K562 (cell line): ENCODE measurements around the gene DCXR. TPM values are rescaled to one million over a fixed set of nuclear protein-coding genes. Genes with fewer than 3 reads are reported as not detected.

Experiments used
- ATAC-seq: fragments of 200-7000 bp; cut with Tn5 transposase; 3 replicates; pipeline ENCODE4 v1.9.1; 2020; ENCODE audit warnings: moderate library complexity
- BruUV-seq: library from RNA; stranded (reverse); fragments of 400-500 nt; replicated peaks from 2 replicates; lab custom pipeline; 2021; lab: Mats Ljungman, UMichigan
- CTCF ChIA-PET: fragments of 300-600 bp; formaldehyde crosslinking; extraction: SDS; loops from one replicate; lab custom pipeline; 2021; ENCODE audit warnings: low intra/inter-chr PET ratio; lab: Yijun Ruan, JAX
- POLR2A ChIA-PET: fragments of 300-600, 350-650 bp; sonication (Branson Sonifier 250); formaldehyde crosslinking; extraction: SDS; loops from one replicate; lab custom pipeline; 2021; ENCODE audit warnings: antibody characterized with exemption, inconsistent platforms; lab: Yijun Ruan, JAX
- DNase-seq, 4 experiments: peaks; one replicate each; pipeline versions ENCODE4 v3.0.0 to v3.0.0-alpha.2; 2011 to 2018; ENCODE audit warnings: low spot score in 3 of 4, mixed read lengths in 3 of 4; ENCODE audit errors: extremely low read depth in 1 of 4
- FAIRE-seq: peaks from 2 replicates; lab custom pipeline; 2011; peaks lifted over from hg19 to GRCh38; lab: Jason Lieb, UNC
- H2AFZ ChIP-seq: 2 replicates; pipeline ENCODE4 v1.6.0; 2011; ENCODE audit warnings: low read depth, low read length, control low read depth, inconsistent platforms
- H3K27ac ChIP-seq: fragments of 200-600 bp; 3 replicates; pipeline ENCODE4 v1.8.0; 2011; ENCODE audit warnings: low read depth, mild to moderate bottlenecking, control low read depth, inconsistent platforms, low read length, moderate library complexity, mixed read lengths; ENCODE audit errors: extremely low read depth
- H3K27me3 ChIP-seq, 2 experiments: fragments of 300-600 bp in 1 of 2; 2 replicates in 1 of 2; 3 replicates in 1 of 2; pipeline versions ENCODE4 v1.6.0 to v1.8.0; 2011; ENCODE audit warnings: inconsistent platforms in 2 of 2, low read length in 2 of 2, mild to moderate bottlenecking in 1 of 2, mixed read lengths in 1 of 2, moderate library complexity in 1 of 2; ENCODE audit not compliant: control insufficient read depth in 2 of 2, insufficient read depth in 2 of 2
- H3K36me3 ChIP-seq: fragments of 300-600 bp; 3 replicates; pipeline ENCODE4 v1.8.0; 2011; ENCODE audit warnings: mild to moderate bottlenecking, low read length, inconsistent platforms; ENCODE audit not compliant: control insufficient read depth, insufficient read depth
- H3K4me1 ChIP-seq, 2 experiments: fragments of 200-600 bp in 1 of 2; replicated peaks in 1 of 2; 2 replicates in 1 of 2; 3 replicates in 1 of 2; pipeline versions ENCODE4 v1.5.1 to v1.8.0; 2011; ENCODE audit warnings: inconsistent platforms in 2 of 2, low read length in 2 of 2, mild to moderate bottlenecking in 1 of 2, mixed read lengths in 1 of 2, moderate library complexity in 1 of 2; ENCODE audit not compliant: control insufficient read depth in 2 of 2, insufficient read depth in 2 of 2
- H3K4me2 ChIP-seq: 2 replicates; pipeline ENCODE4 v1.6.1; 2011; ENCODE audit warnings: low read length, control low read depth, inconsistent platforms, mixed read lengths; ENCODE audit not compliant: insufficient read depth
- H3K4me3 ChIP-seq: fragments of 200-600 bp; sonication (generic), shearing (Covaris generic); 2 replicates; pipeline ENCODE4 v1.5.1; 2016; ENCODE audit warnings: control low read depth, inconsistent platforms
- H3K79me2 ChIP-seq: fragments of 200-600 bp; 3 replicates; pipeline ENCODE4 v1.8.0; 2011; ENCODE audit warnings: low read length, inconsistent platforms; ENCODE audit not compliant: control insufficient read depth, insufficient read depth
- H3K9ac ChIP-seq, 2 experiments: 2 replicates each; pipeline versions ENCODE4 v1.6.0 to v1.6.1; 2011; ENCODE audit warnings: low read depth in 2 of 2, low read length in 2 of 2, control low read depth in 1 of 2, inconsistent platforms in 1 of 2, mild to moderate bottlenecking in 1 of 2, mixed read lengths in 1 of 2; ENCODE audit not compliant: insufficient read depth in 1 of 2
- H3K9me1 ChIP-seq: one replicate; pipeline ENCODE4 v1.6.0; 2011; ENCODE audit warnings: inconsistent platforms, mild to moderate bottlenecking, low read length, moderate library complexity; ENCODE audit not compliant: control insufficient read depth, insufficient read depth
- H3K9me3 ChIP-seq: replicated peaks from 2 replicates; pipeline ENCODE4 v1.5.1; 2011; ENCODE audit warnings: low read depth, low read length, inconsistent platforms; ENCODE audit not compliant: control insufficient read depth, insufficient read depth
- H4K20me1 ChIP-seq: replicated peaks from 2 replicates; pipeline ENCODE4 v1.6.1; 2011; ENCODE audit warnings: low read length, inconsistent platforms, mixed read lengths; ENCODE audit not compliant: control insufficient read depth, insufficient read depth
- BRF1 ChIP-seq: IDR thresholded peaks from 3 replicates; pipeline ENCODE4 v1.6.1; 2011; ENCODE audit warnings: borderline replicate concordance, mild to moderate bottlenecking; ENCODE audit not compliant: insufficient read length; ENCODE audit errors: extremely low read depth
- FOXA3 ChIP-seq, 2 experiments: fragments of 450-650 bp in 1 of 2; sonication (generic) in 1 of 2; formaldehyde crosslinking; IDR thresholded peaks in 1 of 2; conservative IDR thresholded peaks in 1 of 2; 2 replicates each; pipeline versions ENCODE4 v1.4.0 to v1.8.0; 2020 to 2022; ENCODE audit warnings: mild to moderate bottlenecking in 2 of 2, missing genetic modification reagents in 1 of 2
- RBM39 ChIP-seq: fragments of 200-400 bp; formaldehyde crosslinking; optimal IDR thresholded peaks from 2 replicates; pipeline ENCODE3; 2018; ENCODE audit warnings: low read depth, low read length
- WGBS: fragments of 100-300 bp; shearing (Covaris generic); methylation state at CpG from one replicate; pipeline ENCODE4 v1.1.6; 2016; ENCODE audit warnings: low coverage, mixed read lengths; ENCODE audit not compliant: insufficient coverage; ENCODE audit errors: missing lambda C conversion rate; 5-methylcytosine and 5-hydroxymethylcytosine counted together
- in situ Hi-C: fragments of 300-500 bp; cut with MboI; formaldehyde crosslinking; loops from 4 replicates; pipeline ENCODE4 v1.15.0; 2018; ENCODE audit warnings: inconsistent platforms, mixed read lengths
- intact Hi-C: fragments of 100-400 bp; cut with micrococcal nuclease; formaldehyde crosslinking; loops from 2 replicates; pipeline ENCODE4 v1.14.2; 2022
- polyA plus RNA-seq, 8 experiments: library from polyadenylated mRNA; depleted of rRNA in 4 of 8; stranded (reverse) in 5 of 8; unstranded in 3 of 8; fragments of >200 nt; fragmentation: Nextera tagmentation in 2 of 8; fragmentation: Illumina TruSeq in 1 of 8; extraction: Ambion mirVana in 2 of 8; extraction: Trizol in 1 of 8; gene quantifications; 2 replicates each; pipeline versions ENCODE4 v1.2.1 to v1.2.3, GENCODE V29; 2011 to 2014; ENCODE audit warnings: inconsistent platforms in 1 of 8, missing spikeins in 1 of 8
- total RNA-seq, 7 experiments: library from RNA; depleted of rRNA in 6 of 7; stranded (reverse); fragments of >200 nt in 6 of 7; fragmentation: Illumina TruSeq in 2 of 7; extraction: Trizol in 2 of 7; gene quantifications; 2 replicates each; pipeline versions ENCODE4 v1.2.1 to v1.2.3, GENCODE V29; 2011 to 2021; ENCODE audit warnings: low replicate concordance in 1 of 7
- TF ChIP-seq, protein P1 (sequence below): fragments of 450-650 bp; IDR thresholded peaks from 2 replicates; pipeline ENCODE4 v1.6.1; 2017; ENCODE audit warnings: mild to moderate bottlenecking, moderate library complexity

DCXR gene
- total and polyA plus RNA-seq, 9 of the 15 experiments (the other 6 are each of a cell fraction or from before 2014, with no cell fraction given), result 21.3 to 274 (median 156) TPM

DNA sequence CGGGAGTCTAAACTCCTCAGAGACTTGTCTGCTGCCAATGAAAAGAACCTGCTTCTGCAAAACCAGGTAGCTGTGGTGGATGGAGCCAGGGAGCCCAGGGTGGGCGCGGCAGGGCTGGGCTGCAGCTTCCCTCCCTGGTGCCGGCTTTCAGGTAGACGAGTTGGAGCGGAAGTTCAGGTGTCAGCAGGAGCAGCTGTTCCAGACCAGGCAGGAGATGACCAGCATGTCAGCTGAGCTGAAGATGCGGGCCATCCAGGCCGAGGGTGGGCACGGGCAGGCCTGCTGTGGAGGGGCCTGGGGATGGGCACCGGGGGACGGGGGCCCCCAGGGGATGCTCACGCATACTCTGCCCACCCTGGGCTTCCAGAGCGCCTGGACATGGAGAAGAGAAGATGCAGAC is 9.3 kb downstream of the DCXR start:
- WGBS, result 88% methylated on average over 8 of the region's 13 CpGs
- peaks cover 8 to 90% of the 10 kb centered on the region in 2 experiments for H3K4me1 ChIP-seq
- H3K79me2 ChIP-seq, result peaks cover 22% of the 10 kb centered on the region
- ATAC-seq (no peak), DNase-seq (no peak), FAIRE-seq (no peak)
- no peak overlapping the region for H3K4me2 ChIP-seq
- no peak for TF ChIP-seq FOXA3 (CRISPR knock-in tag; conservative IDR thresholded peaks at IDR 0.05 in 1 of 2, IDR thresholded peaks at IDR 0.05 in 1 of 2)
- TF ChIP-seq RBM39, result no peak
- TF ChIP-seq BRF1, result no peak
- TF ChIP-seq, protein P1, sequence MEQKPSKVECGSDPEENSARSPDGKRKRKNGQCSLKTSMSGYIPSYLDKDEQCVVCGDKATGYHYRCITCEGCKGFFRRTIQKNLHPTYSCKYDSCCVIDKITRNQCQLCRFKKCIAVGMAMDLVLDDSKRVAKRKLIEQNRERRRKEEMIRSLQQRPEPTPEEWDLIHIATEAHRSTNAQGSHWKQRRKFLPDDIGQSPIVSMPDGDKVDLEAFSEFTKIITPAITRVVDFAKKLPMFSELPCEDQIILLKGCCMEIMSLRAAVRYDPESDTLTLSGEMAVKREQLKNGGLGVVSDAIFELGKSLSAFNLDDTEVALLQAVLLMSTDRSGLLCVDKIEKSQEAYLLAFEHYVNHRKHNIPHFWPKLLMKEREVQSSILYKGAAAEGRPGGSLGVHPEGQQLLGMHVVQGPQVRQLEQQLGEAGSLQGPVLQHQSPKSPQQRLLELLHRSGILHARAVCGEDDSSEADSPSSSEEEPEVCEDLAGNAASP, result no peak
- no peak overlapping the region for H3K27ac ChIP-seq
- intact Hi-C loops, result no loop called here
- no peak overlapping the region for H3K4me3 ChIP-seq
- H4K20me1 ChIP-seq, result no peaks in the 10 kb centered on the region
- H3K9me3 ChIP-seq, result no peaks in the 10 kb centered on the region
- no peaks in the 10 kb centered on the region for H3K9me1 ChIP-seq
- POLR2A ChIA-PET, result interaction anchor here (0.6 to 2.0 kb wide), 3 partner anchors 9 to 159 kb away, joined by 3 to 6 read pairs (median 3); partner anchors contain the start of gene DCXR
- no peak overlapping the region for H2AFZ ChIP-seq
- CTCF ChIA-PET, result no interaction called here
- in situ Hi-C loops, result no loop called here
- H3K36me3 ChIP-seq, result peaks cover 6% of the 10 kb centered on the region; the same call in 1 of the 3 replicates
- no TSS peak for BruUV-seq
- no peak overlapping the region for H3K9ac ChIP-seq
- no peaks in the 10 kb centered on the region for H3K27me3 ChIP-seq
